ENCODE results near the gene ZYG11B.
A peak's percentile ranks its signal among the peaks of the same experiment; 100 is the strongest.
"Not testable (repeated sequence)": the region's sequence is repeated elsewhere in the genome, so short reads cannot be mapped to it uniquely, and the experiment has no call there.

Gene ZYG11B

DNA sequence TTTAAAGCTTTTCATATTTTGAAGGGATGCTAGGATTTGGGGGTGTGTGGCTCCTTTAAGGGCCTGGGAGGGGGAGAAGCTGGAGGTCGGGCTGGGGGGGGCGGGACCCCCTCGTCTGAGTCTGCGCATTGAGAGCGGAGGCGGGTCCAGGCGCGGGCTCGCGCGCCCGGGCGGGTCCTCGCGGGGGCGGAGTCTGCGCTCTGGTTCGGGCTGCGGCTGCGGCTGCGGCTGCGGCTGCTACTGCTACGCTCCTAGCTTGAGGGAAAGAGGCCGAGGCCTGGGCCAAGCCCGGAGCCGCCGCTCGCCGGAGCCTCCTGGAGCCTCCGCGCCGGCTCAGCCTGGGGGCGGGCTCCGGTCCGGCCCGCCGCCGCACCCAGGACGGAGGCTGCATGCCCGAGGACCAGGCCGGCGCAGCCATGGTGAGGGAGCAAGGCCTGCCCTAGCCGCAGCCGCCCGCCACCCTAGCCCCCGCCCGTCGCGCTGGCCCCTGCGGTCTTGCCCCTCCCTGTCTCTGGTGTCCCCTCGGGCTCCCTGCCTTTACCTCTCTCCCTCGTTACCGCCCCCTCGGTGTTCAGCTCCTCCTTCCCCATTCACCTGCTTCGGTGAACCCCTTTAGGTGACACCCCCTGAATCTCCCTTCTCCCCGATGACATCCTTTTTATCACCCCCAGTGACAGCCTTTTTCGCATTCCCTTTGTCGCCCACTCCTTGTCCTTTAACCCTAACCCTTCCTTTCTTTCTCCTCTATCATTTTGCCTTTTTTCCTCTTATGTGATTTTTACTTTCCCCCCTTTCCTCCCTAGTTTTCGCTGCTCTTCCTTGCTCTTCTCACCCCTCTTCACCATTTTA is at the start of gene ZYG11B:
ZYG11B (plus strand) TSS at position 189 of the 849 bp plus-strand sequence; CDS start at position 390, 201 bp downstream.
- DNase-seq: peak; percentile 95

DNA sequence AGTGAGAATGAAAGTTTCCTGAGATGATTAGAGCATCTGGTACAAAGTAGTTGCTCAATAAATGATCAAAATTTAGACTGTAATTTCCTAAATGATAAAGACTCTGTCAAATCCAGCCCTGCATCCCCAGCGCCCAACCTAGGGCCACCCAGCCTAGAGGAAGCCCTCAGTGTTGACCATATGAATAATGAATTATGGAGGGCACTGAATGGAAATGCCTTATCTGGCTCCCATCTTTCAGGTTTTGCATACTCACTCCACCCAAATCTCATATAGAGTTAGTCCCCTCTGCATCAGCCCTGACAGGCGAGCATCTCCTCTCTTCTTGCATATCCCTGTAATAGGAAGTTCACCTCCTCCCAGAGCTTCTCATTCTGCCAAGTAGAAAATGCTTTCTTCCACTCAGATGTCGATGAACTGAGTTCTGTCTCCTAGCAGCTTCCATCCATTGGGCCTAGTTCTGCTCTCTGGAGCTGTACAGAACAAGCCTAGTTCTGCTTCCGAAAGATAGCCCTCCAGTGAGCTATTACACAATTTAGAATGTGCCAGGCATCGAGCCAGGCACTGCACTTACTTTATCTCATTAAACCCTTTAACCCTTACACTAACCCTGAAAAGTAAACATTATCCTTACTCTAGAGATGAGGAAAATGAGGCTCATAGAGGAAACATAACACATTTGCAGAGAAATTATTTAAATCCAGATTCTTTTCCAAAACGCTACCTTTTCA is 49.0 kb upstream of the ZYG11B start:
- DNase-seq: peak; percentile 30

DNA sequence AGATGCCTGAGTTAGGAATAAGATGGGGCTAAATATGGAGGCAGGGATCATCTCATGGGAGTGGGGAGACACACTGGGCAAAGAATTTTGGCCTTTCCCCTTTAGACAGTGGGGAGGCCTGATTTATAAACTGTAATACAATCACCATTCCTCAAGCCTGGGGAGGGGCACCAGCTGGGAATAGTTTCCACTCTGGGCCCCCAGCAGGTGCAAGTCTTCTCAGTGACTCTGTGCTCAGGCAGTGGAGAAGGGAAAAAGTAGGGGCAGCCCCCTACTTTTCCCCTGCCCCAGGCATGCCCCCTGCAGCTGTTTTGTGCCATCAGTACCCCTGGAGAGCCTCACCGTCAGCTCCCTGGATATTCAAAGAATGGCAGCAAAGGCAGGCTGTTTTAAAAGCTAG is 47.2 kb upstream of the ZYG11B start:
- DNase-seq: peak; percentile 24

DNA sequence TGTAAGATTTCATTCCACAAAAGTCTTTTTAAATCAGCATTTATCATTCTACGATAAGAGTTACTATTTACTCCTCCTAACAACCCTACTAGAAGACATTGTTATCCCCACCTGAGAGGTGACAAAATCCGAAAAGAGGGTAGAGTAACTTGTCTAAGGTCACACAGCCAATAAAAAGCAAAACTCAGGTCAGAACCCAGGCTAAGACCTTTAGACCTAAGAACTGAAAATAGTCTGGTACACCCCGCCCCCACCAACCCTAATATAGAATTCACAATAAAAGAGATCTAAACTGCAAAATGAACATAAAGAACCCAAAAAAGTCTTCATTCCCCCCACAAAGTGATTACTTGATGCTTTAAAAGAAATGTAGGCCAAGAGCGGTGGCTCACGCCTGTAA is 46.8 kb upstream of the ZYG11B start:
- DNase-seq: no peak

DNA sequence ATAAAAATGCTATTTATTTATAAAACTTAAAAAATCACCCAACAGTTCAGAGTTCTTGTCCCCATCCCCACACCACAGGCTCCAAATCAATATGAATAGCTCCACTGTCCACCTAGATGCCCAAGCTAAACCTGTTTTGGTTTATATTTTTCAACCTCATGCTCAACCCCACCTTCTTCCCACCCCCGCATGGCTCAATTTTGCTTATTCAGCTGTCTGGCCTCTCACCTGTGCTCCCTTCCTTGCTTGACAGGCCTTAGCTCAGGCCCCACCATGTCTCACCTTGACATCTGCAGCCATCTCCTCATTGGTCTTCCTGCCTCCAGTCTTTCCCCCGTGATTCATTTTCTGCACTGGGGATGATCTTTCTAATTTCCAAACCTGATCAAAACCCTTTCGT is 45.9 kb upstream of the ZYG11B start:
- DNase-seq: no peak

DNA sequence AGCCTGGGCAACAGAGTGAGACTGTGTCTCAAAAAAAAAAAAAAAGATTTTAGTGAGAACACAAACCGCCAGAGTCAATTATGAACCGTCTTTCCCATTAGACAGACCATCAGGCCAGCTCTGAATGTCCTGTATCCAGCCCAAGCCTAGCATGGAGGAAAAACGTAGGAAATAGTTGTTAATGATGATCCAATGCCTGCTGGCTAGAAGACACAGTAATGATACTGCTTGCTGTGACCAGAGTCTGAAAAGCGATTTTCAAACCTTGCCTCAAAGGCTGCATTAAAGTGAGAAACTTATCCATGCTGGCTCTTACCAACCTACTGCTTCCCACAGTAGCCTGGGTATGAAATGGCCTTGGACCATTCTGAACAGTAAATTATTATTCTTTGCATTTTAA is 45.1 kb upstream of the ZYG11B start:
- no peak for DNase-seq

DNA sequence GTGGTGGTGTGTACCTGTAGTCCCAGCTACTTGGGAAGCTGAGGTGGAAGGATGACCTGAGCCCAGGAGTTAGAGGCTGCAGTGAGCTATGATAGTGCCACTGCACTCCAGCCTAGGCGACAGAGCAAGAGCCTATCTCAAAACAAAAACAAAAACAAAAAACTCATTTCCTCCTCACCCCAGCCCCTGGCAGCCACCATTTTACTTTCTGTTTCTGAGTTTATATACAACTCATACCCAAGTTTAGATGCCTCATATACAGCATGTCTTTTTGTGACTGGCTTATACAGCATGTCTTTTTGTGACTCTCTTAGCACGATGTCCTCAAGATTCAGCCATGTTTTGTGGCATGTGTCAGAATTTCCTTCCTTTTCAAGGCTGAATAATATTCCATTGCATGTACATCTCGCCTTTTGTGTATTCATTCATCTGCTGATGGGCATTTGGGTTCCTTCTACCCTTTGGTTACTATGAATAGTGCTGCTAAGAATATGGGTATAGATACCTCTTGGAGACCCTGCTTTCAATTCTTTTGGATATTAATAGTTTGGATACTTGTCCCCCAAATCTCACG is 42.8 kb upstream of the ZYG11B start:
- peak; percentile 38 for DNase-seq

DNA sequence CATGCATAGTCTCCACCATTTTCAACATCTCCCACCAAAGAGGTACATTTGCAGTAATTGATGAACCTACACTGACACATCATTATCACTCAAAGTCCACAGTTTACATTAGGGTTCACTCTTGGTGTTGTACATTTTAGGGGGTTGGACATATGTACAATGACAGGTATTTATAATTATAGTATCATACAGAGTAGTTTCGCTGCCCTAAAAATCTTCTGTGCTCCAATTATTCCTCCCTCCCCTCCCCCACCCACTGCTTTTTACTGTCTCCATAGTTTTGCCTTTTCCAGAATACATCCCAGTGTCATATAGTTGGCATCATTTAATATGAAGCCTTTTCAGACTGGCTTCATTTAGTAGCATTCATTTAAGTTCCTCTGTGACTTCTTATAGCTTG is 41.7 kb upstream of the ZYG11B start:
- DNase-seq: no peak

DNA sequence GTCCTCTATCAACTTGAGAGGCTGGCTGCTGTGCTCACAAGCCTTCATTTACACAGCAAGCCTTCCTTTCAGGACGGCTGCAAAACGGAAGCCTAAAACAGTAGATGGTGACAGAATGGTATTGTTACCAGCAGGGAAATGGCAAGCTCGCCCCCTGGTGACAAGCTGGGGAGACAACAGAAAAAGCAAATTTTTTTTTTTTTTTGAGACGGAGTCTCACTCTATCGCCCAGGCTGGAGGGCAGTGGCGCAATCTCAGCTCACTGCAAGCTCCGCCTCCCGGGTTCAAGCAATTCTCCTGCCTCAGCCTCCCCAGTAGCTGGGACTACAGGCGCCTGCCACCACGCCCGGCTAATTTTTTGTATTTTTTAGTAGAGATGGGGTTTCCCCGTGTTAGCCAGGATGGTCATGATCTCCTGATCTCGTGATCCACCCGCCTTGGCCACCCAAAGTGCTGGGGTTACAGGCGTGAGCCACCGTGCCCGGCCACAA is 39.9 kb upstream of the ZYG11B start:
- DNase-seq: peak; percentile 90

DNA sequence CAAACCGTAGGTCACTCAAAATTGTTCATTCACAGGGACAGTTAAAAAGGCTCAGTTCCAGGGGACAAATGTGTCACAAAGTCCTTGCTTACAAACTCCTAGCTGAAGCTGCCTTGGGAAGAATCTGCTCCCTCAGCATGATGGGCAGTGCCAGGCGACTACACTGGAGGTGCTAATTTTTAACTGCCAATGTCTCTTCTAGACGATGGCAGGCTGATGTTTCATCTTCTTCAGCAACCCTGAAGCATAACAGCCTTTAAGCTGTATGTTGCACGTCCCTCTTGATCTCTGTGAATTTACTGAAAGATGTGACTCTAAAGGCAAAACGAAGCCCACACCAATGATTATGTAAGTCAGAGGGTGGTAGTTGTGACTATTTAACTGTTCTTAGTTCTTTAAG is 39.4 kb upstream of the ZYG11B start:
- DNase-seq: peak; percentile 5

DNA sequence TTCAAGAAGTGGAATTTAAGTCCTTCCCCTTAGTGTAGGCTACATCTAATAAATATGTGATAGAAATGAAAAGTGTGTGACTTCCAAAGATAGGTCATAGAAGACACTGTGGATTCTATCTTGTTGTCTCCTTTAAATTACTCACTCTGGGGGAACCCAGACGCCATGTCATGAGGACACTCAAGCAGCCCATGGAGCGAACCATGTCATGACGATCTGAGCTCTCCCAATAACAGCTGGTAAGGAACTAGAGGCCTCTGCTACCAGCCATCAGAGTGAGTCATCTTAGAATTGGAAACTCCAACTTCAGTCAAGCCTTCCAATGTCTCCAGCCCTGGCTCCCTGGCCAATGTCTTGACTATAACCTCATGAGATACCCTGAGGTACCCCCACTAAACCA is 34.4 kb upstream of the ZYG11B start:
- no peak for DNase-seq

DNA sequence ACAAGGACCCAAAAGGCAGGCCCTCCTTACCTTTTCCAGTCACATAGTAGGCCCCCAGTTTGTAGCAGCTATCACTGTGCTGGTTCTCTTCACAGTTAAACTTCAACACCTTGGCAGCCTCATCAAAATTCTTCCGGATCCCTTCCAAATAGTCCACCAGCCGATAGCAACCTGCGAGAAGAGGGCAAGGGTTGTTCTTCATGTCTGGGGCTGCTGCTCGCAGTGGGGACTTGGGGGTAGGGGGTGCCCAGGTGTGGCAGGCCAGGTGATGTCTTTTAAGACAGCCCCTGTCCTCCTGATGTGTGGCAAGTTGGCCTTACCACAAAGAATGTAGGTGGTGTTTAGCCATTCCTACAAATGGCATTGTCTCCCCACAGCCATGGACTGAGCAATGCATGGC is 33.6 kb upstream of the ZYG11B start:
- DNase-seq: peak; percentile 8

DNA sequence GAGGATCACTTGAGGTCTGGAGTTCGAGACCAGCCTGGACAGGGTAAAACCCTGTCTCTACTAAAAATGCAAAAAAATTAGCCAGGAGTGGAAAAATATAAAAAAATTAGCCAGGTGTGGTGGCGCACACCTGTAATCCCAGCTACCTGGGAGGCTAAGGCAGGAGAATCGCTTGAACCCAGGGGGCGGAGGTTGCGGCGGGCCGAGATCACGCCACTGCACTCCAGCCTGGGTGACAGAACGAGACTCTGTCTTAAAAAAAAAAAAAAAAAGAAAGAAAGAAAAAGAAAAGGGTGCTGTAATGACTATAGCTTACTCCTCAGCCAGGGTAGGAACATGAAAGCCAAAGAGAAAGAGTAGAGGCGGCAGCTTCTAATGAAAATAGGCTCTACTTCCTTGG is 32.9 kb upstream of the ZYG11B start:
- not testable (repeated sequence) for DNase-seq

DNA sequence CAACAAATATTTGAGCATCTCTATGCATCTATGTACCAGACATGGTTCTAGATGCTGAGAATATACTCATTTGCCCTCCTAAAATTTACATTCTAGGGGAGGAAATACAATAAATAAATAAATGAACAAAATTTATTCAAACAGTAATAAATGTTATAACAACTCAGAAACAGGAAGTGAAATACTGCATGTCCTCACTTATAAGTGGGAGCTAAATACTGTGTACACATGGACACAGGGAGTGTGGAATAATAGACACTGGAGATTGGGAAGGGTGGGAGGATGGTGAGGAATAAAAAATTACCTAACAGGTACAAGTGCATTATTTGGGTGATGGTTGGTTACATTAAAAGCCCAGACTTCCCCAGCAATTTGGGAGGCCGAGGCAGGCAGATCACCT is 32.4 kb upstream of the ZYG11B start:
- DNase-seq: no peak

DNA sequence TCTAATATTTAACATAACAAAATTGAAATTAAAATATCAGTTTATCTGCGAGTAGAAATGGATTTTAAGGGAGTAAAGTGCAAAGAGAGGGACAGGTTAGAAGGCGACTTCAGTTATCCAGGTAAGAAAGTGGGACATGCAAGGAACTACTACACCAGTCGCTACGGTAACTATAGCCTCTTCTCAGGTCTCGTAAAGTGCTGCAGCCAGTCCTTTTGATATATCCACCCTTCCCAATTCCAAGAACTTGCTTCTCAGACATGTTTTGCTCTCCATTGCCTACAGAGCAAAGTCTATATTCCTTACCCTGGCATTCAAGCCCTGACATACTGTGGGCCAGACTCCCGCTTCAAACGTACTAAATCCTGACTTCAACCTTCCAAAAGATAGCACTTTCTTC is 30.6 kb upstream of the ZYG11B start:
- no peak for DNase-seq

DNA sequence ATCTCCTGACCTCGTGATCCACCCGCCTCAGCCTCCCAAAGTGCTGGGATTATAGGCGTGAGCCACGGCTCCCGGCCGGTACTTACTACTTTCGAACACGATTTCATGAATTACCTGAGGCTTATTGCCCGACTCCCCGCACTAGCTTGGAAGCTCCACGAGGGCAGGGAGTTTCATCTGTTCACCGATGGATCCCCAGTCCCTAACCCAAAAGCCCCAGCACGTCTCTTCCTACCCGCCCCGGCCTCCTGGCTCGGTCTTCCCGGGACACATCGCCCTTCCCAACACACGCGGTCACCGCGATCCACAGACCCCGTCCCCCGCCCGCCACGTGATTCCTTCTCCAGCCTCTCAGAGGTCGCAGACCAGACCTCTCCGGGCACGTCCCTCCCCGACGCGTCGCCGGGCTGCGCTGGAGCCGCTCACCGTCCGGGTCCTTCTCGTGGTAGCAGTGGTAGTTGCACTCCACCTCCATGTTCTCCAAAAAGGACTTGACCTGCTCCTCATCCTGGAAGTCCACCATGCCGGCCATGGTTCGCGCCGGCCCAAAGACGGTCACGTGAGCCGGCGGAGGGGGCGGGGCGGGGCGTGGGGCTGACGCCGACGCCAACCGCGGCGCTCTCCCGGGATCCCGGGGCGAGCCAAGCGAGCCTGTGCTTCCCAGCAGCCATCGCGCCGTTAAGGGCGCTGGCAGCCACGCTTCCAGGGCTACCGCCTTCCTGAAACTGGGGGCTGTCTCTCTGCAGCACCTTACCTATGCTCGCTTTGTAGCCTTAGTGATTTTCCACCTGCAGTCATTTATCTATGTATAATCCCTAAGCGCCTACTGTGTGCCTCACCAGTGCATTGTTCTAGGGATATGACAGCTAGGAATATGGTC is 28.2 kb upstream of the ZYG11B start, which contains the start of gene COA7:
COA7 (minus strand) TSS at position 553 of the 880 bp plus-strand sequence; CDS start at position 532, 21 bp downstream.
- DNase-seq: peak; percentile 89

DNA sequence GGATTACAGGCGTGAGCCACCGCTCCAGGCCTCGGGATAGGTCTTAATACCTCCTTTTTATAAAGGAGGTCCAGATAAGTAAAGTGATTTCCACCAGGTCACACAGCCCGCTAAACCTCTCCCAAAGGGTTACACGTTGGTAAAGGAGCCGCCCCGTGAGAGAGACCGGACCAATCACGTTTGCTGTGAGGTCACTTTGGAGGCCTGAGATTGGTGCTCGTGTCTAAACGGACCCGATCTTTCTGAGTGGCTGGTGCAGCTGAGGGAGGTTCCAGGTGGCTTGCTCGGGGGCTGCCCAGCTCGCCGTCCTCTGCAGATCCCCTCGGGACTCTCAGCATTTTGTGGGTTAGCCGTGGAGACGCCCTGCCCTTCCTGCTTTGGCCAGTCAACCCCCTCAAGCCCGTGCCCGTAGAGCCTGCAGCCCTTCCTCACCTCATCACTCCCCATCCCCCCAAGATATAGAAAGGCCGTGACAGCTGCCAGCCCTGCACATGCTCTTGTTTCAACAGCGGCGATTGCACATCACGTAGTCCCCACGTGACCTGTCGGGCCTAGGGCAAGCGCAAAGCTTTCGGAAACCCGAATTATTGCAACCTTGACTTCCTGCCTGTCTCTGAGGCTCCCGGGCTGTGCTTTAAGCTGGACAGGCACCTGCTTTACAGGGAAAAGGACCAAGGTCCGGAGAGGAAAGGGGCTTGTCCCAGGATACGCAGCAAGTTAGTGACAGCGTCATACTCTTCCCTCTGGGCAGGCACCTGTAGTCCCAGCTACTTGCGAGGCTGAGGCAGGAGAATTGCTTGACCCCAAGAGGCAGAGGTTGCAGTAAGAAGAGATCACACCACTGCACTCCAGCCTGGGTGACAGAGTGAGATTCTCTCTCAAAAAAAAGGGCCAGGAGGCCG is 23.1 kb upstream of the ZYG11B start:
- DNase-seq: peak; percentile 92

DNA sequence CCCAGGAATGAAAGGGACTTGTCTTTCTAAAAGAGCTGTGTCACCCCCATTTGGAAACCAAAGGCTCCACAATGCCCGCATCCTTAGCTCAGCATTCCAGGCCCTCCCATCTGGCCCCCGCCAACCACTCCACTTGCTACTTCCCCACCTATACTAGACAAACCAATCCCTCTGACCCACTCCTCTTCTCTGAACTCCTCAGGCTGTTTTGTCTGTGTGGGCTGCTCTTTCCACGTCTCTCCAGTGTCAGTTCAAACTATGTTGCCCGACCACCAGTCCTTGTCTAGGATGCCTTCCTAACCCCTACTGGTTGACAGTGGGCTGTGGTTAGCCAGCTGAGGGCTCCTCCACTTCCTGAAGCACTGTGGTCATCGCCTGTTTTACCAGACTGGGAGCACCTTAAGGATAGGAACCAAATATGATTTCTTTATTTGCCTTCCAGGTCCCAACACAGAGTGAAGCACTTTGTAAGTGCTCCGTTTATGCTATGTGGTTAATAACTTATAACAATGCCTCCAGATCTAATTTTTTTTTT is 20.1 kb upstream of the ZYG11B start:
- DNase-seq: no peak

DNA sequence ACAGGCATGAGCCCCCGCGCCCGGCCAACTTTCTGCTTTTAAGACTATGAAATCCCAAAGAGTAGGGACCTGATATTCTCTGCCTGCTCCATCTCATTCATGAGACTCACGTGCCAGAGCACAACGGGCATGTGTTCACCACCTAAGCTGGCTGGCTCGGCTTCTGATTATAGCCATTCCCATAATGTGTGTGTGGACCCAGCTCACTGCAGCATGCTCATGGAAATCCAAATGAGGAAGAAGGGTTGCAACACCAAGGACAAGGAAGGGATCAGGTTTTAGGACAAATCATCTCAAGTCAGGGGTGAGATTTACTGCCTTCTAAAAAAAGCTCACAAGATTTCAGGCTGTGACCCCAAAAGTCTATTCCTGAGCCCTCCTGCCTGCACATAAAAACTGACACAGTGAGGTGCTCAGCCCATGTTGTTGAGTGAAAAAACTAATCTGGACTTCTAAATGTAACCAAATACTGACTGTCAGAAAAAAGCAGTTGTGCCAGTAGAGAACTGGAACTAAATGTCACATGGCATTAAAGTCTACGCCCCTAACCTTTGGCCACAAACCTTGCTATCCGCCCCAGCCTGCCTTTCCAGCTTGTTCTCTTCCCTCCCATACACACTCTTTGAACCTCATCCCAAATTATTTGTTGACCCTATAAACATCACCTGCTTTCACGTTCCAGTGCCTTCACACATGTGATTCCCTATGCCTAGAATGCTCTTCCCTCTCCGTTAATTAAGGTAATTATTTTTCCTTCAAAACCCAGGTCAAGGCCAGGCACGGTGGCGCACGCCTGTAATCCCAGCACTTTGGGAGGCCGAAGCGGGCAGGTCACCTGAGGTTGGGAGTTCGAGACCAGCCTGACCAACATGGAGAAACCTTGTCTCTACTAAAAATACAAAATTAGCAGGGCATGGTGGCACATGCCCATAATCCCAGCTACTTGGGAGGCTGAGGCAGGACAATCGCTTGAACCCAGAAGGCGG is 19.0 kb upstream of the ZYG11B start:
- no peak for DNase-seq
